ENCODE results near the gene PLXNA4. TPM values are rescaled to one million over a fixed set of nuclear protein-coding genes. Genes with fewer than 3 reads are reported as not detected.

Gene PLXNA4
- polyA plus RNA-seq, 1 donor (not counting 4 experiments of a cell fraction or from before 2014, with no cell fraction given), result 0.01 TPM

- no peaks in the 10 kb centered on the region for H3K4me1 ChIP-seq (ENCODE audit: control insufficient read depth, extremely low read depth, insufficient read depth, low read length)
- no peaks in the 10 kb centered on the region for H3K9me1 ChIP-seq (ENCODE audit: control insufficient read depth, extremely low read depth, insufficient read depth, low read length)
Measured at GRCh38 chr7:132102391-132102790, 473.9 kb downstream of the PLXNA4 start.

GRCh38 chr7:132100981-132101380 is 475.3 kb downstream of the PLXNA4 start:
- Histone ChIP-seq H3K27me3 (ENCODE audit: control insufficient read depth, extremely low read depth, insufficient read depth, low read length) (peaks cover under 1% of the 10 kb centered on the region), H3K9me1 (ENCODE audit: control insufficient read depth, extremely low read depth, insufficient read depth, low read length) (no peaks in the 10 kb centered on the region), H3K4me1 (ENCODE audit: control insufficient read depth, extremely low read depth, insufficient read depth, low read length) (no peaks in the 10 kb centered on the region), H3K9me3 (ENCODE audit: control insufficient read depth, low read depth, low read length) (no peaks in the 10 kb centered on the region), H4K20me1 (ENCODE audit: control insufficient read depth, extremely low read depth, insufficient read depth, low read length) (no peaks in the 10 kb centered on the region), H3K9ac (ENCODE audit: control insufficient read depth, extremely low read depth, insufficient read depth, low read length) (no peak overlapping the region), H3K4me2 (ENCODE audit: control insufficient read depth, extremely low read depth, insufficient read depth, low read depth, low read length) (no peak overlapping the region), H3K36me3 (ENCODE audit: control insufficient read depth in 2 of 2, extremely low read depth in 1 of 2, insufficient read depth in 2 of 2, low read length in 2 of 2) (no peaks in the 10 kb centered on the region), H3K79me2 (ENCODE audit: control insufficient read depth, insufficient read depth, low read length) (no peaks in the 10 kb centered on the region), H3K27ac (ENCODE audit: control insufficient read depth, insufficient read depth, low read length) (no peak overlapping the region), H3K4me3 (ENCODE audit: control insufficient read depth in 2 of 3, extremely low read depth in 1 of 3, insufficient read depth in 2 of 3, low read depth in 1 of 3, low read length in 3 of 3) (no peak overlapping the region), H2AFZ (ENCODE audit: control insufficient read depth, low read length) (no peak overlapping the region)
- DNase-seq (ENCODE audit: low read depth, low spot score) (no peak), FAIRE-seq (no peak)
- dilution Hi-C loops (cut with MboI; ENCODE audit: extremely low pct_ligation_motif_present, low sequenced_read_pairs), result no loop called here
- TF ChIP-seq EZH2 (IDR thresholded peaks at IDR 0.05; ENCODE audit: low read length) (no peak), CTCF (optimal IDR thresholded peaks at IDR 0.05 in 1 of 3, IDR thresholded peaks at IDR 0.05 in 1 of 3, conservative IDR thresholded peaks at IDR 0.05 in 1 of 3; ENCODE audit: extremely low read depth in 1 of 3, insufficient read depth in 2 of 3, low read length in 3 of 3) (no peak)

More at GRCh38 chr7:132102391-132102790, 473.9 kb downstream of the PLXNA4 start:
- no peaks in the 10 kb centered on the region for H4K20me1 ChIP-seq (ENCODE audit: control insufficient read depth, extremely low read depth, insufficient read depth, low read length)
- DNase-seq (ENCODE audit: low read depth, low spot score), result no peak
- no peaks in the 10 kb centered on the region for H3K27me3 ChIP-seq (ENCODE audit: control insufficient read depth, extremely low read depth, insufficient read depth, low read length)
- H3K9ac ChIP-seq (ENCODE audit: control insufficient read depth, extremely low read depth, insufficient read depth, low read length), result no peak overlapping the region
- dilution Hi-C loops (cut with MboI; ENCODE audit: extremely low pct_ligation_motif_present, low sequenced_read_pairs), result no loop called here
- no peak overlapping the region for H3K27ac ChIP-seq (ENCODE audit: control insufficient read depth, insufficient read depth, low read length)
- TF ChIP-seq CTCF (optimal IDR thresholded peaks at IDR 0.05 in 1 of 3, IDR thresholded peaks at IDR 0.05 in 1 of 3, conservative IDR thresholded peaks at IDR 0.05 in 1 of 3; ENCODE audit: extremely low read depth in 1 of 3, insufficient read depth in 2 of 3, low read length in 3 of 3), result no peak
- TF ChIP-seq EZH2 (IDR thresholded peaks at IDR 0.05; ENCODE audit: low read length), result no peak
- no peak overlapping the region for H2AFZ ChIP-seq (ENCODE audit: control insufficient read depth, low read length)
- H3K79me2 ChIP-seq (ENCODE audit: control insufficient read depth, insufficient read depth, low read length), result no peaks in the 10 kb centered on the region
- H3K9me3 ChIP-seq (ENCODE audit: control insufficient read depth, low read depth, low read length), result no peaks in the 10 kb centered on the region
- FAIRE-seq, result no peak
- no peak overlapping the region for H3K4me3 ChIP-seq (ENCODE audit: control insufficient read depth in 2 of 3, extremely low read depth in 1 of 3, insufficient read depth in 2 of 3, low read depth in 1 of 3, low read length in 3 of 3)
- no peak overlapping the region for H3K4me2 ChIP-seq (ENCODE audit: control insufficient read depth, extremely low read depth, insufficient read depth, low read depth, low read length)
- no peaks in the 10 kb centered on the region for H3K36me3 ChIP-seq (ENCODE audit: control insufficient read depth in 2 of 2, extremely low read depth in 1 of 2, insufficient read depth in 2 of 2, low read length in 2 of 2)

Data from keratinocyte (primary cell).